HG03469 (cell line): ENCODE measurements around the gene KRTAP11-1.

Experiments used
- ATAC-seq: cut with Tn5 transposase; IDR thresholded peaks from one replicate; pipeline ENCODE4 v1.9.1; 2021; ENCODE audit warnings: mild to moderate bottlenecking, moderate library complexity, moderate number of reproducible peaks; ENCODE audit not compliant: unreplicated experiment

The KRTAP11-1 gene

GRCh38 chr21:30881480-30881879 lies at the start of gene KRTAP11-1:
Gene KRTAP11-1 (minus strand): TSS chr21:30881580. CDS start chr21:30881524, 56 bp downstream.
- no peak for ATAC-seq

GRCh38 chr21:30924146-30924700 lies 42.8 kb upstream of the KRTAP11-1 start:
- no peak for ATAC-seq

GRCh38 chr21:30921129-30921528 lies 39.7 kb upstream of the KRTAP11-1 start:
- no peak for ATAC-seq

GRCh38 chr21:30917557-30917956 lies 36.2 kb upstream of the KRTAP11-1 start:
- no peak for ATAC-seq

GRCh38 chr21:30900881-30901280 lies 19.5 kb upstream of the KRTAP11-1 start:
- no peak for ATAC-seq

- ATAC-seq = no peak
Observed at GRCh38 chr21:30882866-30883597, 1.7 kb upstream of the KRTAP11-1 start.

- ATAC-seq = no peak
Observed at GRCh38 chr21:30880914-30881313, 466 bp downstream of the KRTAP11-1 start.

- no peak for ATAC-seq
Observed at GRCh38 chr21:30874526-30874925, 6.9 kb downstream of the KRTAP11-1 start.

GRCh38 chr21:30847627-30848500 lies 33.5 kb downstream of the KRTAP11-1 start:
- no peak for ATAC-seq

- no peak for ATAC-seq
Observed at GRCh38 chr21:30842990-30843389, 38.4 kb downstream of the KRTAP11-1 start.

- ATAC-seq = no peak
Observed at GRCh38 chr21:30839304-30839703, 42.1 kb downstream of the KRTAP11-1 start.

- ATAC-seq = no peak
Observed at GRCh38 chr21:30838536-30838935, 42.8 kb downstream of the KRTAP11-1 start.

- no peak for ATAC-seq
Observed at GRCh38 chr21:30831194-30831765, 50.1 kb downstream of the KRTAP11-1 start.
